PC-9 (cell line): ENCODE measurements around the gene EIF5. TPM values are rescaled to one million over a fixed set of nuclear protein-coding genes. Genes with fewer than 3 reads are reported as not detected.

ENCODE experiments used
- BruUV-seq: library from RNA; stranded (reverse); fragments of 400-500 nt; replicated peaks from 2 replicates; lab custom pipeline; 2021; lab: Mats Ljungman, UMichigan
- CTCF ChIA-PET: fragments of 300-600 bp; sonication (Branson Sonifier 250); formaldehyde crosslinking; loops from one replicate; lab custom pipeline; 2022; ENCODE audit warnings: antibody characterized with exemption; lab: Charles Lee
- POLR2A ChIA-PET: fragments of 300-600 bp; sonication (Branson Sonifier 250); formaldehyde crosslinking; loops from one replicate; lab custom pipeline; 2022; ENCODE audit warnings: antibody characterized with exemption; ENCODE audit not compliant: unreplicated experiment; lab: Charles Lee
- DNase-seq, 2 experiments: peaks; one replicate each; pipeline versions ENCODE4 v3.0.0 to v3.0.0-alpha.2; 2015 to 2022; ENCODE audit warnings: mixed read lengths in 1 of 2
- H2AFZ ChIP-seq: fragments of 200-600 bp; sonication (generic); 2 replicates; pipeline ENCODE4 v1.8.1; 2017; ENCODE audit warnings: antibody characterized with exemption
- H3F3A ChIP-seq: fragments of 200-600 bp; sonication (generic); 2 replicates; pipeline ENCODE4 v1.8.1; 2017; ENCODE audit warnings: antibody characterized with exemption, mild to moderate bottlenecking, low read depth; ENCODE audit not compliant: insufficient read depth
- H3K27ac ChIP-seq: fragments of 200-600 bp; sonication (generic); 2 replicates; pipeline ENCODE4 v1.6.1; 2016; ENCODE audit warnings: mixed run types
- H3K27me3 ChIP-seq: fragments of 200-600 bp; sonication (generic); 2 replicates; pipeline ENCODE4 v1.6.1; 2016; ENCODE audit warnings: low read depth, mixed run types; ENCODE audit not compliant: insufficient read depth
- H3K36me3 ChIP-seq: fragments of 200-600 bp; sonication (generic); 2 replicates; pipeline ENCODE4 v1.6.1; 2016; ENCODE audit warnings: low read depth, mixed run types
- H3K4me1 ChIP-seq: fragments of 200-600 bp; sonication (generic); replicated peaks from 2 replicates; pipeline ENCODE4 v1.6.1; 2016; ENCODE audit warnings: mixed run types; ENCODE audit not compliant: insufficient read depth
- H3K4me2 ChIP-seq: fragments of 200-600 bp; sonication (generic); 2 replicates; pipeline ENCODE4 v1.6.1; 2017; ENCODE audit warnings: mixed run types
- H3K4me3 ChIP-seq: fragments of 200-600 bp; sonication (generic); 2 replicates; pipeline ENCODE4 v1.6.1; 2016; ENCODE audit warnings: mixed run types
- H3K79me2 ChIP-seq: fragments of 200-600 bp; sonication (generic); 2 replicates; pipeline ENCODE4 v1.6.1; 2017; ENCODE audit warnings: low read depth, mixed run types
- H3K9me2 ChIP-seq: fragments of 200-600 bp; sonication (generic); 2 replicates; pipeline ENCODE4 v1.8.1; 2017; ENCODE audit warnings: mild to moderate bottlenecking; ENCODE audit not compliant: insufficient read depth
- H3K9me3 ChIP-seq: fragments of 200-600 bp; sonication (generic); 2 replicates; pipeline ENCODE4 v1.8.1; 2016; ENCODE audit warnings: low read depth; ENCODE audit not compliant: insufficient read depth
- H4K20me1 ChIP-seq: fragments of 200-600 bp; sonication (generic); 2 replicates; pipeline ENCODE4 v1.8.1; 2017; ENCODE audit not compliant: insufficient read depth
- CTCF ChIP-seq: fragments of 200-600 bp; sonication (generic); conservative IDR thresholded peaks from 2 replicates; pipeline ENCODE4 v1.6.1; 2017; ENCODE audit warnings: mixed run types, antibody characterized with exemption, mild to moderate bottlenecking, moderate library complexity
- EZH2 ChIP-seq: fragments of 200-600 bp; sonication (generic); IDR thresholded peaks from 2 replicates; pipeline ENCODE4 v1.8.0; 2017; ENCODE audit warnings: antibody characterized with exemption, low read depth
- intact Hi-C: fragments of 100-400 bp; cut with micrococcal nuclease; formaldehyde crosslinking; loops from one replicate; pipeline ENCODE4 v1.10.0; 2022; ENCODE audit not compliant: unreplicated experiment
- total RNA-seq: library from RNA; stranded (reverse); gene quantifications from 2 replicates; pipeline ENCODE4 v1.2.3, GENCODE V29; 2021

Gene EIF5
- total RNA-seq, 1 experiment from 2014 or later = 330 TPM

DNA sequence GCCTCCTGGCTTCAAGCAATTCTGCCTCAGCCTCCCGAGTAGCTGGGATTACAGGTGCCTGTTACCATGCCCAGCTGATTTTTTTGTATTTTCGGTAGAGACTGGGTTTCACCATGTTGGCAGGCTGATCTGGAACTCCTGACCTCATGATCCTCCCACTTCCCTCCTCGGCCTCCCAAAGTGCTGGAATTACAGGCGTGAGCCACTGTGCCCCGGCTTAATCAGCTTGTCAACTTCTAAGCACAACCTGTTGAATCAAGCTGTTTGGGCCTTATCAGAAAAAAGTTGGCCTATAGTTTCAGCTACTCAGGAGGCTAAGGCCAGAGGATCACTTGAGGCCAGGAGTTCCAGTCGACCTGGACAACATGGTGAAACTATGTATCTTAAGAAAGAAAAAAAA lies 59.0 kb downstream of the EIF5 start:
- TF ChIP-seq EZH2 = no peak
- TF ChIP-seq CTCF = no peak
- intact Hi-C loops = loop anchor here (10.0 kb wide), 2 partner anchors 288 to 868 kb away; no protein-coding TSS in a partner anchor
- H3K9me3 ChIP-seq = no peaks in the 10 kb centered on the region
- H3K4me2 ChIP-seq = no peak overlapping the region
- H3F3A ChIP-seq = peaks cover 79% of the 10 kb centered on the region
- H3K4me1 ChIP-seq = peaks cover 59% of the 10 kb centered on the region
- DNase-seq = no peak
- H3K9me2 ChIP-seq = no peaks in the 10 kb centered on the region
- H3K79me2 ChIP-seq = peaks cover 100% of the 10 kb centered on the region
- H3K36me3 ChIP-seq = peaks cover 6% of the 10 kb centered on the region; the same call in 1 of the 2 replicates
- BruUV-seq = no TSS peak
- no peak overlapping the region for H3K27ac ChIP-seq
- H2AFZ ChIP-seq = no peak overlapping the region
- peaks cover 88% of the 10 kb centered on the region for H4K20me1 ChIP-seq
- H3K27me3 ChIP-seq = no peaks in the 10 kb centered on the region
- ChIA-PET CTCF (interaction anchor here (0.7 to 2.3 kb wide), 9 partner anchors 11 to 318 kb away, joined by 3 to 10 read pairs (median 3); partner anchors contain the start of gene EIF5), POLR2A (no interaction called here)
- H3K4me3 ChIP-seq = no peak overlapping the region

GRCh38 chr14:103393676-103394626 lies 59.9 kb downstream of the EIF5 start:
- no peak overlapping the region for H2AFZ ChIP-seq
- DNase-seq = no peak
- H3K4me1 ChIP-seq = peaks cover 59% of the 10 kb centered on the region
- H4K20me1 ChIP-seq = peaks cover 86% of the 10 kb centered on the region
- H3K4me3 ChIP-seq = no peak overlapping the region
- BruUV-seq = no TSS peak
- CTCF ChIA-PET = interaction anchor here (0.5 to 1.3 kb wide), 8 partner anchors 10 to 743 kb away, joined by 3 to 8 read pairs (median 3); no protein-coding TSS in a partner anchor
- H3K9me3 ChIP-seq = no peaks in the 10 kb centered on the region
- no peak for TF ChIP-seq EZH2
- TF ChIP-seq CTCF = peak; percentile 99
- H3K27me3 ChIP-seq = no peaks in the 10 kb centered on the region
- H3K36me3 ChIP-seq = no peaks in the 10 kb centered on the region
- intact Hi-C loops = loop anchor here (10.0 kb wide), 2 partner anchors 289 to 869 kb away; no protein-coding TSS in a partner anchor
- H3K27ac ChIP-seq = no peak overlapping the region
- H3F3A ChIP-seq = peaks cover 83% of the 10 kb centered on the region
- POLR2A ChIA-PET = no interaction called here
- H3K79me2 ChIP-seq = peaks cover 100% of the 10 kb centered on the region
- no peaks in the 10 kb centered on the region for H3K9me2 ChIP-seq
- 0 out of 2 replicates have a peak overlapping the region, but pooled peaks have one; percentile 2 for H3K4me2 ChIP-seq

Other genes starting within 250 kb of the EIF5 start
- gene EXOC3L4, start 239.5 kb upstream of the EIF5 start, total RNA-seq = 0.38 and 1.7 TPM in 2 replicates
- 291 and 366 TPM in 2 replicates for gene TNFAIP2, start 210.8 kb upstream of the EIF5 start, total RNA-seq
- 189 and 191 TPM in 2 replicates for gene MARK3, start 51.2 kb downstream of the EIF5 start, total RNA-seq
- 64.4 and 66.8 TPM in 2 replicates for gene CKB, start 188.6 kb downstream of the EIF5 start, total RNA-seq
- gene TRMT61A, start 195.0 kb downstream of the EIF5 start, total RNA-seq = 22.5 and 25.9 TPM in 2 replicates
- gene BAG5, start 228.4 kb downstream of the EIF5 start, total RNA-seq = 61.5 and 76.5 TPM in 2 replicates
- gene COA8, start 228.7 kb downstream of the EIF5 start, total RNA-seq = 93.8 and 101 TPM in 2 replicates